ENCODE results near the gene NELFA.
A peak's percentile ranks its signal among the peaks of the same experiment; 100 is the strongest.

Gene NELFA

GRCh38 chr4:2008921-2009650 lies at the start of gene NELFA:
Gene NELFA, minus strand, starts transcription at chr4:2008974. Its CDS starts 15 bp downstream, at chr4:2008959.
- Mint-ChIP-seq H3K4me1 (ENCODE audit: low read depth) (peaks cover 31% of the 10 kb centered on the region), H3K36me3 (ENCODE audit: low read depth) (peaks cover 20% of the 10 kb centered on the region), H3K27me3 (no peaks in the 10 kb centered on the region), H3K27ac (peak within 1 kb of the TSS; percentile 89), H3K9me3 (no peaks in the 10 kb centered on the region), H3K4me3 (peak within 1 kb of the TSS; percentile 92)

- peaks cover 4% of the 10 kb centered on the region for H3K4me1 Mint-ChIP-seq (ENCODE audit: low read depth)
- H3K9me3 Mint-ChIP-seq, result no peaks in the 10 kb centered on the region
- no peak overlapping the region for H3K27ac Mint-ChIP-seq
- peaks cover 33% of the 10 kb centered on the region for H3K27me3 Mint-ChIP-seq
- peak overlapping the region; percentile 72 for H3K4me3 Mint-ChIP-seq
- no peaks in the 10 kb centered on the region for H3K36me3 Mint-ChIP-seq (ENCODE audit: low read depth)
Measured at GRCh38 chr4:2057382-2058065, 48.8 kb upstream of the NELFA start.

- Mint-ChIP-seq H3K27ac (no peak overlapping the region), H3K9me3 (no peaks in the 10 kb centered on the region), H3K27me3 (peaks cover 48% of the 10 kb centered on the region), H3K4me3 (no peak overlapping the region), H3K4me1 (ENCODE audit: low read depth) (peaks cover 4% of the 10 kb centered on the region), H3K36me3 (ENCODE audit: low read depth) (no peaks in the 10 kb centered on the region)
Measured at GRCh38 chr4:2054217-2054616, 45.4 kb upstream of the NELFA start.

GRCh38 chr4:2051086-2051485 lies 42.3 kb upstream of the NELFA start:
- Mint-ChIP-seq H3K4me3 (no peak overlapping the region), H3K4me1 (ENCODE audit: low read depth) (no peaks in the 10 kb centered on the region), H3K9me3 (no peaks in the 10 kb centered on the region), H3K27ac (no peak overlapping the region), H3K36me3 (ENCODE audit: low read depth) (no peaks in the 10 kb centered on the region), H3K27me3 (peaks cover 39% of the 10 kb centered on the region)

GRCh38 chr4:2049811-2050210 lies 41.0 kb upstream of the NELFA start:
- Mint-ChIP-seq H3K36me3 (ENCODE audit: low read depth) (no peaks in the 10 kb centered on the region), H3K4me3 (no peak overlapping the region), H3K9me3 (no peaks in the 10 kb centered on the region), H3K4me1 (ENCODE audit: low read depth) (no peaks in the 10 kb centered on the region), H3K27ac (no peak overlapping the region), H3K27me3 (peaks cover 37% of the 10 kb centered on the region)

GRCh38 chr4:2049381-2049780 lies 40.6 kb upstream of the NELFA start:
- Mint-ChIP-seq H3K9me3 (no peaks in the 10 kb centered on the region), H3K4me3 (no peak overlapping the region), H3K27me3 (peaks cover 37% of the 10 kb centered on the region), H3K27ac (no peak overlapping the region), H3K36me3 (ENCODE audit: low read depth) (no peaks in the 10 kb centered on the region), H3K4me1 (ENCODE audit: low read depth) (no peaks in the 10 kb centered on the region)

GRCh38 chr4:2048831-2049230 lies 40.1 kb upstream of the NELFA start:
- peaks cover 32% of the 10 kb centered on the region for H3K27me3 Mint-ChIP-seq

GRCh38 chr4:2047781-2048581 lies 39.2 kb upstream of the NELFA start:
- Mint-ChIP-seq H3K27me3 (peaks cover 31% of the 10 kb centered on the region), H3K4me3 (no peak overlapping the region), H3K9me3 (no peaks in the 10 kb centered on the region), H3K4me1 (ENCODE audit: low read depth) (no peaks in the 10 kb centered on the region), H3K36me3 (ENCODE audit: low read depth) (no peaks in the 10 kb centered on the region), H3K27ac (no peak overlapping the region)

More at GRCh38 chr4:2048831-2049230, 40.1 kb upstream of the NELFA start:
- H3K9me3 Mint-ChIP-seq, result no peaks in the 10 kb centered on the region
- no peak overlapping the region for H3K27ac Mint-ChIP-seq
- H3K4me1 Mint-ChIP-seq (ENCODE audit: low read depth), result no peaks in the 10 kb centered on the region
- H3K4me3 Mint-ChIP-seq, result no peak overlapping the region
- no peaks in the 10 kb centered on the region for H3K36me3 Mint-ChIP-seq (ENCODE audit: low read depth)

GRCh38 chr4:2047031-2047660 lies 38.4 kb upstream of the NELFA start:
- Mint-ChIP-seq H3K4me3 (no peak overlapping the region), H3K27ac (no peak overlapping the region), H3K9me3 (no peaks in the 10 kb centered on the region), H3K4me1 (ENCODE audit: low read depth) (no peaks in the 10 kb centered on the region), H3K36me3 (ENCODE audit: low read depth) (no peaks in the 10 kb centered on the region), H3K27me3 (peaks cover 27% of the 10 kb centered on the region)

- Mint-ChIP-seq H3K4me3 (no peak overlapping the region), H3K36me3 (ENCODE audit: low read depth) (no peaks in the 10 kb centered on the region), H3K9me3 (no peaks in the 10 kb centered on the region), H3K4me1 (ENCODE audit: low read depth) (peaks cover 4% of the 10 kb centered on the region), H3K27ac (no peak overlapping the region), H3K27me3 (peaks cover 23% of the 10 kb centered on the region)
Measured at GRCh38 chr4:2046031-2046961, 37.5 kb upstream of the NELFA start.

- Mint-ChIP-seq H3K36me3 (ENCODE audit: low read depth) (no peaks in the 10 kb centered on the region), H3K27ac (no peak overlapping the region), H3K4me1 (ENCODE audit: low read depth) (peaks cover 4% of the 10 kb centered on the region), H3K4me3 (no peak overlapping the region), H3K27me3 (peaks cover 17% of the 10 kb centered on the region), H3K9me3 (no peaks in the 10 kb centered on the region)
Measured at GRCh38 chr4:2045518-2045951, 36.8 kb upstream of the NELFA start.

GRCh38 chr4:2044542-2045517 lies 36.1 kb upstream of the NELFA start:
- Mint-ChIP-seq H3K27me3 (peaks cover 18% of the 10 kb centered on the region), H3K4me3 (no peak overlapping the region), H3K27ac (no peak overlapping the region), H3K9me3 (no peaks in the 10 kb centered on the region), H3K4me1 (ENCODE audit: low read depth) (peaks cover 4% of the 10 kb centered on the region), H3K36me3 (ENCODE audit: low read depth) (no peaks in the 10 kb centered on the region)

- peaks cover 23% of the 10 kb centered on the region for H3K27me3 Mint-ChIP-seq
- peaks cover 4% of the 10 kb centered on the region for H3K4me1 Mint-ChIP-seq (ENCODE audit: low read depth)
- no peak overlapping the region for H3K4me3 Mint-ChIP-seq
- no peaks in the 10 kb centered on the region for H3K36me3 Mint-ChIP-seq (ENCODE audit: low read depth)
- no peak overlapping the region for H3K27ac Mint-ChIP-seq
- H3K9me3 Mint-ChIP-seq, result no peaks in the 10 kb centered on the region
Measured at GRCh38 chr4:2044119-2044485, 35.3 kb upstream of the NELFA start.

Data from stimulated activated naive CD8-positive, alpha-beta T cell treated with anti-CD3 and anti-CD28 coated beads, Interleukin-15, Interleukin-2, amounts not matched to agents 100 ng/mL and 50 ng/mL, for 24 hours (primary cell).